HG02973 (cell line): ENCODE results near the gene FAM209B.
"Not testable (repeated sequence)": the region's sequence is repeated elsewhere in the genome, so short reads cannot be mapped to it uniquely, and the experiment has no call there.

Experiments used
- ATAC-seq: cut with Tn5 transposase; IDR thresholded peaks from one replicate; pipeline ENCODE4 v1.9.1; 2021; ENCODE audit warnings: moderate library complexity; ENCODE audit not compliant: unreplicated experiment

Gene FAM209B, protein sequence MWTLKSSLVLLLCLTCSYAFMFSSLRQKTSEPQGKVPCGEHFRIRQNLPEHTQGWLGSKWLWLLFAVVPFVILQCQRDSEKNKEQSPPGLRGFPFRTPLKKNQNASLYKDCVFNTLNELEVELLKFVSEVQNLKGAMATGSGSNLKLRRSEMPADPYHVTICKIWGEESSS

DNA sequence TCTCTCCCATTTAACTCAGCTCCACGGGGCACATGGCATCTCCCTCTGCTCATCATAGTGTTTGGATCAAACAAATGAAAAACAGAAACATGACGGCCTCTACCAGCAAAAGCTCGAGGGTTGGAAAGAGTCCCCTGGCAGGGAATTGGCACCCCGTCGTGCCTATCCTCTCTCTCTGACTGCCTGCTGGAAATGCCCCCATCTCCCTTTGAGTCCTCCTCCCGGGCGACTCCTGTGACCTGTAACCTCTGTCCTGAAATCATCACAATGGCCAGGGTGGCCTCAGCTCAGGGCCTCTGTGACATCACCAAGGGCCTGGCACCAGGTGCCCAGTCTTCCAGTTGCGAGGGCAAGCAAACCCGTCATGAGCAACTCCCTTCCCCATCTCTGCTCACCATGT, at the start of gene FAM209B:
Gene FAM209B (plus strand): TSS at position 301 of the 400 bp plus-strand sequence. CDS start 96 bp downstream, at position 397.
- not testable (repeated sequence) for ATAC-seq

DNA sequence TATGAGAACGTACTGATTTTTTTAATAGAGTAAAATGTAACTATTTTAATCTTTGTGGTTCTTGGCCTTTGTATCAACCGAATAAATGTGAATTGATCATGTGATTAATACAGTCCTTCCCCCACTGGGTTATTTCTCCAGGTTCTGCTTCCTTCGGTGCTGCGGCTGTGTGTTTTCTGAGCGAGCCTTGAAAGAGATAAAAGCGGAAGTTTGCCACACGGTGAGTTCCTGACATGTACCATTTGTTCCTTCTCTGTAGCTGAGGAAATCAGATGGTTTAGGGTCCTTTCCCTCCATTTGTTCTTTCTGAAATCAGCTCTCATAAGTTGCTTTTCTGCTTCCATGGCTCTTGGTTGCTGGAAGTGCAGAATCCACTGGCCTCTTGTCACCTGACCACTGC, 49.1 kb upstream of the FAM209B start:
- ATAC-seq, result no peak

DNA sequence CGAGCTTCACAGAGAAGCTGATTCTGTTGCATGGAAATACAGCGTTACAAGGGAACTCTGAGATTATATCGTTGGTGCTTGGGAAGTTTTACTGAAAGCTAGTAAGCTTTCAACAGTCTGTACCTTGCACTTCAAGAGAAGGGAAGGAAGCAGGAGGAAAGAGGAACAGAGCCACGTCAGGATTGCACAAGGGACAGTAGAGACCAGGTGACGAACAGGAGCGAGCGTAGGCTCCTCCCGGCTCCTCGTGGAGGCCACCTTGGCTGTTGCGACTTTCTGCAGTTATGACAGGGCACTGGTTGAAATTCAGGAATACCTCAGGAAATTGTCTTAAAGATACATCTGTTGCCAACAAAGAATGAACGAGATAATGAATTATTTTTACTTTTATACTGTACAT, 45.8 kb upstream of the FAM209B start:
- no peak for ATAC-seq

DNA sequence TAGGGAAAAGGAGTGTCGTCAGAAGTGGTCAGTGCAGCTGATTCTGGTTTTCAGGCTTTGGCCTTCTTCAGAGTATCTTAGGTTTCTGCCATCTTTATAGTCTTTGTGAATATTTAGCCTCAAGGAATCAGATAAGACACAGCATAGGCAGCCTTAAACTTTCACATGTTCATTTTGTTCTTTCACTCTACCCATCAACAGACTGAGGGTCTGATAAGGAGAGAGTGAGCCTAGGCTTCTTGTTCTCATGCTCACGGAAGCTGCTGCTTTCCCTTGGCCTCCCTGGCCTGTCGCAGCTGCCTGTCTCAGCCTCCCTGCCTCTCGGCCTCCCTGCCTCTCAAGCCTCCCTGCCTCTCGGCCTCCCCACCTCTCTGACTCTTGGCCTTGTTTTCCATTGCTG, 44.5 kb upstream of the FAM209B start:
- ATAC-seq, result no peak

DNA sequence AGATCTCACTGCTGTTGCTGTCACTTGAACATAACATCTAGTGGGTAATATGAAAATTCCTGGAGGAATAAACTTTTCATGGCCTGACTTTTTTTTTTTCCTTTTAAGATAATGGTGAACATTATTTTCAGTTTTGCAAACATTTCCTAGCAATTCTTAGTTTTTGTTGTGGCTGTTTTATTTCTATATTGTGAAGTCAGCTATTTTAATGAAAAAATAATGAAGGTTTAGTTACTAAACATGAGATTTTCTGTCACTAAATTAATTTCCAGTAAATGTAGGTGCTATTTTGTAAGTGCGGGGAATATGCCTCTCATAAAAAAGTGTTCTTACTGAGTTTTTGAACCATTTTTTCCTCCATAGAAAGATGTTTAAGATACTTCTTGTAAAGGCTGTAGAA, 31.9 kb upstream of the FAM209B start:
- ATAC-seq, result no peak

DNA sequence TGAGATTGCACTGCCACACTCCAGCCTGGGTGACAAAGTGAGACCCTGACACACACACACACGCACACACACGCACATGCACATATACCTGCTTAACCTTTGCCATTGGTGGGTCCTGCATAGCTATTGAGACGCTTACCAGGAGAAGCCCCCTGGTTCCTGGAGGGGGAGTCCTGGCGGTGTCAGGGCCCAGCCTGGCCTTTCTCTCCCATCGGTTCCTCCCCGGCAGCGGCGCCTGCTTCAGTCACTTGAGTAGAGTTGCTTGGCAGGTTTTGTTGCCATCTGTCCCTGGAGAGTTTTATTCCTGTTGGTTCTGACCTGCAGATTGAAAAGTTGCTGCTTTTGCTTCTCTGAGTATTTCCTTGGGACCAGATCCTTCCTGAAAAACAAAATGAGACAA, 29.1 kb upstream of the FAM209B start:
- no peak for ATAC-seq

DNA sequence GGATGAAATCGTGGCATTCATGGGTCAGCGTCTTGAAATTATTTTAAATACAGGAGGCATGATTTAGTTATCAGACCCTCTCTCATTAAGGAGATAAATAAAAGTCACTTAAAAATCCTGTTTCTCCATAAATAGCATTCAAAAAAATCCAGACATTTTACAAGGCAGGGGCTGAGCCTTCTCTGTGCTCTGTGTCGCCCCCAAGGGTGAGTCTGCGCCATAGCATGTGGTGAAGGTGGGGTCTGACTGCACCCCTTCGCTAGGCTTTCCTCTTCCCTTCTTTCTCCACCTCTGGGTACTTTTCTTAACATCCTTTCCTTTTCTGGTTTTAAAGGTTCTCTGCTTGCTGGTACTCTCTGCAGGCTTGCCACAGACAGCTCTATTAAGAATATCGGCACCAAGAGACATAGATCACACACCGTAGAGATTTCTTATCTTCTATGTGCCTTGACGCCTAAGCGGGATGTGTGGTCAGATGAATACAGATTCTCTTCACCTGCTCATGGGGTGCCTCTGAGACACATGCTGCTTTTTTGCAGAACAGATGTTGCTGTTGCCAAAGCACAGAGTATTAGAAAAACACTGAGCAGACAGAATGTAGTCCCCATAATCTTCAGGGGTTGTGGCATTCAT, 28.6 kb upstream of the FAM209B start:
- ATAC-seq, result no peak

DNA sequence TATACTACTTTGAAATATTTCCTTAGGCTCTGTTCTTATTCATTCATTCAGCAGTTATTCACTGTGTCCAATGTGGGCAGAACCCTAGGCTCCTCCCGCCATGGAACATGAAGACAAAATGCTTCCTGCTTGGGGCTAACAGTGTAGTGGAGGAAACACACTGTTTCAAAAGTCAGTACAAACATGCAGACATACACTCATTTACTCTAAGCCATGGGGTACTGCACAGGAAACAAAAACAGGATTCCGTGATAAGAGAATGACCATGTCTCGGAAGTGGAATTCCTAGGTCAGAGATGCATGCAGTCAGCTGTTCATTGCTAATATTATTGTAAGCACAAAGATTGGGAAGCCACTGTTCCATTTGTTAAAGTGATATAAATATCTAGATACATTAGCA, 26.9 kb upstream of the FAM209B start:
- ATAC-seq, result no peak

DNA sequence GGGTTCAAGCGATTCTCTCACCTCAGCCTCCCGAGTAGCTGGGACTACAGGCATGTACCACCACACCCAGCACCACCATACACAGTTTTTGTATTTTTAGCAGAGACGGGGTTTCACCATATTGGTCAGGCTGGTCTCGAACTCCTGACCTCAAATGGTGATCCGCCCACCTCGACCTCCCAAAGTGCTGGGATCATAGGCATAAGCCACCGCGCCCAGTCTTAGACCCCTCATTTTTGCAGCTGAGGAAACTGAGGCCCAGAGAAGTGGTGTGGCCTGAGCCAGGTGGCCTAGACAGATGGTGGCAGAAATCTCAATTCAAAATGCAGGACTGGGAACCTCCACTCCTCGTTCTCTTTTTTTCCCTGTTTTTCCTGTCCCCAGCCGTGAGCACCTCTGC, 21.1 kb upstream of the FAM209B start:
- ATAC-seq, result no peak

DNA sequence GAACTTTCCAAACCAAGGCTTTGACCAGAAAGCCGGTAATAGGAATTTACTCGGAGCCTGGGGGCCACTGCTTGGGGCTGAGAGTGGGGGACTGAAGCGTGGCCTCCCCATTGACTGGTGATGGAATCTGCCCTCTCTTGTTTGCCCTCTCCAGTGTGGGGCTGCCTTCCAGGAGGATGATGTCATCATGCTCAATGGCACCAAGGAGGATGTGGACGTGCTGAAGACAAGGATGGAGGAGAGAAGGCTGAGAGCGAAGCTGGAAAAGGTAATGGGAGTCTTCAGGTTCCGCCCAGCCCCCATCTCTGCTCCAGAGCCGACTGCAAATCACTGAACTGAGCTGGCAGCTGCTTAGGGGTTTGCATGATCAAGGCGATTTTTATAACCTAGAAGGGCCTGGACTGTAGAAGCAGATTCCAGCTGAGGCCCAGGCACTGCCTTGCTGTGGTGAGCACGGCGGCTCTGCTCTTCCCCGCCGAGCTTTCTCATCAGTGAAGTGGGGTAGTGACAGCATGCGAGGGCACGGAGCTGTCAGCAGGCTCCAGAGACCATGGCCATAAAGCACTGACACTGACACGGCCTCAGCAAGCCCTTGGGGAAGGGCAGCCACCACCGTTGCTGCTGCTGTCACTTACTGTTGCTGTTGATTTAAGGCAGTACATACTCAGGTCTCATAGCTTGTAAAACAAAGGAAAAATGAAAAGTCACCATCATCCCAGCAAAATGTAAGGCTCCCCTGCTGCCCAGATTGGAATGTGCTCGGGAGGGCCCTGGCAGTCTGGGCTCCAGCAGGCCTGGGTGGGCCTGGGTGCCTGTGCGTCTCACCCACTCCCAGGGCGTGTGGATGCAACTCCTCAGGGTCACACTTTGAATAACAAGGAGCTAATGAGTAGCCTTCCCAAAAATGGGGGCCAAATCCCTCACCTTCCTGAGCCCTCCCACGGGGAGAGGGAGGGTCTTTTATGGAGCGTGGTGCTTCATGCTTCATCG, 19.6 kb upstream of the FAM209B start:
- no peak for ATAC-seq

DNA sequence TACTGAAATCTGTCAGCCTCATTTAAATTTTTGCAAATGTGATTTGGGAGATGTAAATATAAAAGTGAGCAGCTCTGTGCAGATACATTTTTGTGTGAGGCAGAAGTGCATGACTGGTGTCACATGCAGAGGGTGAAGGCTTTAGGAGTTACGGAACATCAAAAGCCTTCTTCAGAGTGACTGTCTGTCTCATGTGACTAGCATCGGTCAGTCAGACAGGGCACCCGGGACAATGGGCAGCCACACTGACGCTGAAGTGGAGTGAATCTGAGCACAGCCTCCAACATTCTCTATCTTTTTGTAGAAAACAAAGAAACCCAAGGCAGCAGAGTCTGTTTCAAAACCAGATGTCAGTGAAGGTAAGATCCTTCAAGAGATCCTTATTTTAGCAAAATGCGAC, 16.4 kb upstream of the FAM209B start:
- ATAC-seq, result no peak

DNA sequence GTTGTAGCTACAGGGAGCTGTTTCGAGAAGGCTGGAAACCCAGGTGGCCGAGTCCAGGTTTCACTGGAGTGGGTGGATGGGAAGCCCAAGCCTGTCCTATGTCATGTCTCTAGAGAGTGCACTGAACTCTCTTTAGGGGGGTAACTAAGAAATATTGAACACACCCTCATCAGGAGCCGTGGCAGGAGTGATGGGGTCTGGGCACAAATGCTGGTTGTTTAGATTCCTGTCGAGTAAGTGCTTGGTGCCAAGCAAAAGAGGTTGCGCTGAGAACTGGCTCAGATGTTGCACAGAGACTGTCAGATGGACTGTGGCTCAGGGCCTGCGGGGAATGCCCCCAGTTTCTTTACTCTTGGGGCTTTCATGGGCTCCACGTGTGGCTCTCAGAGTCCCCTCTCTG, 15.8 kb upstream of the FAM209B start:
- ATAC-seq, result no peak

DNA sequence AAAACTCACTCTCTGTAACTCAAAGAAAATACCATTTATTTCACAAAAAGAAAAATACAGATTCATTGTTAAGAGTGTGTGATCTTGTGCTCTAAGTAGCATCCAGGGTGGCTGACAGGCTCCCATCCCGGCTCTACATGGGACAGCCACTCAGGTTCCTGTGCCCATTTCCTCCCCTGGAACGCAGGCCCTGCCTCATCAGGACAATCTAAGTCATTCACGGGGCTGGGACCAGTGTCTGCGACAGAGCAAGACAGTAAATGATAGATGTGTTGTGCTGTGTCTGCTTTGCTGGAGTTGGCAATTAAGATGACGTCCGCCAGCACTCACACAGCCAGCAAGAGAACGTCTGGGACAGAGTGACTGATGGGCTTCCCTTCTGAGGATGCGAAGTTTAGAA, 15.4 kb upstream of the FAM209B start:
- ATAC-seq, result no peak

DNA sequence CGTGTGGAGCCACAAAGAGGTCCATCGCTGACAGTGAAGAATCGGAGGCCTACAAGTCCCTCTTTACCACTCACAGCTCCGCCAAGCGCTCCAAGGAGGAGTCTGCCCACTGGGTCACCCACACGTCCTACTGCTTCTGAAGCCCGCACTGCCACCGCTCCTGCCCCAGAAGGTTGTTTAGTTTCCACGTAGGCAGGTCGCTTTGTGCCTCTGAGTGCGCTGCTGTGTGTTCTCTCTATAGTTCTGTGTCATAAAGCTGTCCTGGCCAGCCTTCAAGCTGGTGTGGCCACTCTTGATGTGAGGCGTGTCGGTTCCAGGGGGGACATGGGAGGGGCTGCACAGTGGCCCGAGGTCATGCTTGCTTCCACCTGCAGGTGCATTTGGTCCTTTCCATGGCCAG, 14.9 kb upstream of the FAM209B start:
- no peak for ATAC-seq

DNA sequence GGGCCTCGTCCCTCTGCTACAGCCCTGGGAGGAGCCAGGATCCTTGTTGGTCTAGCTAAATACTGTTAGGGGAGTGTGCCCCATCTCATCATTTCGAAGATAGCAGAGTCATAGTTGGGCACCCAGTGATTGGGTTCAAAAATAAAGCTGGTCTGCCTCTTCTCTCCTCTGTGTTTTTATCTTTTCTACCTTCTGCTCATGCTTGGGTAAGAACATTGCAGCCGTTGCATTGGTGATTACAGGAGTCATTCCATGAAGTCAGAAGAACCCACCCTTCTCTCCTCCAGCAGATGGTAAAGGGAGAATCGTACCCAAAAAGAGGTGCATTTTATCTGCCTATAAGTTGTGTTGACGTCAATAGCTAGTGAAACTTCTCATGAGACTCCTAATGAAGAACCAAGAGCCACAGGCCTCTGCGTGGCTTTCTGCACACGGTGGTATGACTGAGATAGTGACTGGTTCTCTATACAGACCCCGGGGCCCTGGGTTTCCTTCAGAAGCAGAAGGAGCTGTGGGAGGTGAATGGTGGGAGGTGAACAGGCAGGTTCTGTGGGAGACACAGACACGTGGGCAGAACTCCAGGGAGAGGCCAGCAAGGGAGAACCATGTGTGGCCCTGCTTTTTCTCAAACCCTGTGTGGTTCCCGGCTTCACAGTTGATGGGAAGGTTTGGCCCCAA, 14.2 kb upstream of the FAM209B start:
- no peak for ATAC-seq

DNA sequence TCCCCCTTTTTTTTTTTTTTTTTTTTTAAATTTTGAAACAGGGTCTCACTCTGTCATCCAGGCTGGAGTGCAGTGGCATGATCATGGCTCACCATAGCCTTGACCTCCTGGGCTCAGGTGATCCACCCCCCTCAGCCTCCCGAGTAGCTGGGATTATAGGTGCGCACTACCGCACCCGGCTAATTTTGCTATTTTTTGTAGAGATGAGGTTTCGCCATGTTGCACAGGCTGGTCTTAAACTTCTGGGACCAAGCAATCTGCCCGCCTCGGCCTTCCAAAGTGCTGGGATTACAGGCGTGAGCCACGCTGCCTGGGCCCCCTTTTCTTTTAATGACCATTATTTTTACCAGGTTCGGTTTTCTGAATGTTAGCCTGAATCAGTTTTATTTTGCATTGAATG, 13.5 kb upstream of the FAM209B start:
- no peak for ATAC-seq

DNA sequence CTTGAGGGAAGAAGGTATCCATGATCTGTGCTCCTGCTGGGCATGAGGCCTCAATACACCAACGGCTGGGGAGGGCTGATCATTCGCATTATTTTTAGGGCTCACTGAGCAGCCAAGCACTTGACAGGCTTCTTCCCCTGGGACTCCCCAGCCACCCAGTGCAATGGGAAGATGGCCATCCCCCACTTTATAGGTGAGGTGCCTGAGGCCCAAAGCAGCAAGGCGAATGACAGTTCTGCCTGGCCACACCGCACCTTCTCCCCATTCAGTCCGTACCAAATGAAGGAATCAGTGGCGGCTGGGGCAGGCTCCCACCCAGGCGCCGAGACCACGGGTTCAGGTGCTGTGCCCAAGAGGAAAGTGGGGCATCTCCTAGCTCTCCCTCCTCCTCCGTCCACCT, 12.9 kb upstream of the FAM209B start:
- ATAC-seq, result no peak

DNA sequence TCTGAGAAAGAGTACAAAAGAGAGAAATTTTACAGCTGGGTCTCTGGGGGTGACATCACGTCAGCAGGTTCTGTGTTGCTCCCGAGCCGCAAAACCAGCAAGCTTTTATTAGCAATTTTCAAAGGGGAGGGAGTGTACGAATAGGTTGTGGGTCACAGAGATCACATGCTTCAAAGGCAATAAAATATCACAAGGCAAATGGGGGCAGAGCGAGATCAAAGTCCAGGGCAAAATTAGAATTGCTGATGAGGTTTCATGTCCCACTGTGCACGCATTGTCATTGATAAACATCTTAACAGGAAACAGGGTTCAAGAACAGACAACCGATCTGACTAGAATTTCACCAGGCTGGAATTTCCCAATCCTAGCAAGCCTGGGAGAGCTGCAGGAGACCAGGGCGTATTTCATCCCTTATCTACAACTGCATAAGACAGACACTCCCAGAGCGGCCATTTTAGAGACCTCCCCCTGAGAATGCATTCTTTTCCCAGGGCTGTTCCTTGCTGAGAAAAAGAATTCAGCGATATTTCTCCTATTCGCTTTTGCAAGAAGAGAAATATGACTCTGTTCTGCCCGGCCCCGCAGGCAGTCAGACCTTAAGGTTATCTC, 12.2 kb upstream of the FAM209B start:
- ATAC-seq, result not testable (repeated sequence)

DNA sequence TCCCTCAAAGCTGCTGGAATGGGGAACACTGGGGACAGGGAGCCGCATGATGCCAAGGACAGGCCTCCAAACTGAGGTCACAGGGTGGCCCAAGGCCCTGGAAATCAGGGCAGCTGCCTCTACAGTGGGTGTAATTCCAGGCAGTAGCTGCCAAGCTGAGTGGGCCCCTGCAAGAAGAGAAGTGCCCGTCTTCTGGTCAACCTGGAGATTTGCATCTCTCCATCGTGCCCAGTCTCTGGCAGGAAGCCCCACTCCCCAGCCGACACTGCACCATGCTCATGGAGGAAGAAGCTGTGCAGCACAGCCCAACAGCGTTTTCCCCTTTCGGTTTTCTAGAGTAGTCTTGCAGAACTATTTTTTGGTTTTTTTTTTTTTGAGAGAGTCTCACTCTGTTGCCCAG, 10.7 kb upstream of the FAM209B start:
- no peak for ATAC-seq

DNA sequence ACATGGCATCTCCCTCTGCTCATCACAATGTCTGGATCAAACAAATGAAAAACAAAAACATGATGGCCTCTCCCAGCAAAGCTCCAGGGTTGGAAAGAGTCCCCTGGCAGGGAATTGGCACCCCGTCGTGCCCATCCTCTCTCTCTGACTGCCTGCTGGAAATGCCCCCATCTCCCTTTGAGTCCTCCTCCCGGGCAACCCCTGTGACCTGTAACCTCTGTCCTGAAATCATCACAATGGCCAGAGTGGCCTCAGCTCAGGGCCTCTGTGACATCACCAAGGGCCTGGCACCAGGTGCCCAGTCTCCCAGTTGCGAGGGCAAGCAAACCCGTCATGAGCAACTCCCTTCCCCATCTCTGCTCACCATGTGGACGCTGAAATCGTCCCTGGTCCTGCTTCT, 8.6 kb upstream of the FAM209B start, which contains the start of gene FAM209A:
Gene FAM209A (plus strand): TSS at position 301 of the 400 bp plus-strand sequence. CDS start 65 bp downstream, at position 366.
- not testable (repeated sequence) for ATAC-seq

DNA sequence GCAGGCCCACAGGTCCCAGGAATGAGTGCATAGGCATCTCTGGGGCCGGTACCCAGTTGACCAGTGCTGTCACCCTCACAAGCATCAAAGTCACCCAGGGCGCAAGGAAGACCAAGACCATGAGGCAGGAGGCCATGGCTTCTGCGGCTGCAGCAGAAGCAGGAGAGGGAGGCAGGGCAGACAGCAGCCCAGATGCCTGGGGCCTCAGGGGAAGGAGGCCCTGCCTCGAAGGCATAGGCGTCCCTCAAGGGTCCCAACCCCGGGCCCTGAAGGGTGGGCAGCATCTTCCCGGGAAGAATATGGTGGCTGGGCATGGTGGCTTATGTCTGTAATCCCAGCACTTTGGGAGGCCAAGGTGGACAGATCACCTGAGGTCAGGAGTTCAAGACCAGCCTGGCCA, 5.5 kb upstream of the FAM209B start:
- no peak for ATAC-seq
